ENCODE results near the gene GLIS2. TPM values are rescaled to one million over a fixed set of nuclear protein-coding genes. Genes with fewer than 3 reads are reported as not detected.

GLIS2 gene
- total RNA-seq, 1 experiment from 2014 or later = 18.2 TPM

DNA sequence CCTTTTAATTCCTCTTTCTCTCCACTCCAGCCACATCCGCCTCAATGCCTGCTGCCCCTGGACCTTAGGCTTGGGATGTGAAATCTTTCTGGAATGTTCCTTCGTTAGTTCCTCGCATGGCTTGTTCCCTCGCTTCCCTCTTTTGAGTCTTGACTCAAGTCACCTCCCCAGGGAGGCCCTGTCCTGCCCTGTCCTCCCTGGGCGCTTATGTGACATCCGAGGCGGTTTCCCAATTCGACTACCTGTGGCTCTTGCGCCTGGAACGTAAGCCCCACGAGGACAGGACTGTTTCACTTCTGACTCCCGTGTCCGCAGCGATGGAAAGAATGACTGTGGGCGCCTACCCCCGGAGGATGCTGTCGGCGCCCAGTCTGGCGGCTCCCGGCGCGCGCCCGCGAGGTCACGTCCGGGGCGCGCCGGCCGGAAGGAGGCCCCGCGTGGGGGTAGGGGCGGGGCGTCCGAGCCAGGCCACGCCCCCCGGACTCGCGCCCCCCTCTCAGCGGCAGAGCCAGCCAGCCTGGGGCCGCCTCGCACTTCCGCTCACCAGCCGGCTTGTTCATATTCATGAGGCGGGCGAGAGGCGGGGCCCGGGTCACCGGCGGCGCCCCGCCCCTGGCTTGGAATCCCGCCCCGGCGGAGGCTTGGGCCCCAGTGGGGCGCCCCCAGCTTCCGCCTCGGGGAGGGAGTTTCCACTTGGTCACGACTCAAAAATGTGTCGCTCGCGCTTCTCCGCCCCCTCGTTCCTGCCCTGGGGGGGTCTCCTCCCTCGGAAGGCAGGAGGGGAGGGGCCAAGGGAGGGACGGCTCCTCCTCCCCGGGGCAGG is 8.4 kb upstream of the GLIS2 start:
- ChIA-PET CTCF (interaction anchor here (1.6 to 5.7 kb wide), 4 partner anchors 8 to 97 kb away, joined by 3 to 40 read pairs (median 24); partner anchors contain the start of gene TFAP4), POLR2A (interaction anchor here (2.2 kb wide), 1 partner anchor 10 kb away, joined by 6 read pairs; no protein-coding TSS in a partner anchor), RAD21 (ENCODE audit: low non-redundant PET in 1 of 2, low total read pairs in 2 of 2, uncharacterized antibody in 2 of 2, unreplicated experiment in 2 of 2) (interaction anchor here in 1 of 2 experiments (1.1 kb wide), 1 partner anchor 18 kb away, joined by 4 read pairs; no protein-coding TSS in a partner anchor)
- H3K9ac ChIP-seq (ENCODE audit: low read length) = peak overlapping the region; percentile 77
- peak overlapping the region; percentile 63 to 80 for H3K4me3 ChIP-seq (replicated peaks in 1 of 2; ENCODE audit: low read depth in 1 of 2, low read length in 2 of 2)
- peak overlapping the region; percentile 45 for H3K27ac ChIP-seq (ENCODE audit: low read depth, low read length)
- no peaks in the 10 kb centered on the region for H3K9me3 ChIP-seq (ENCODE audit: control insufficient read depth in 1 of 2, insufficient read depth in 1 of 2, low read depth in 1 of 2, low read length in 2 of 2)
- peaks cover 10% of the 10 kb centered on the region for H3K79me2 ChIP-seq (ENCODE audit: insufficient read depth, low read length)
- H4K20me1 ChIP-seq (ENCODE audit: insufficient read depth) = no peaks in the 10 kb centered on the region
- no TSS peak for BruUV-seq (replicated peaks)
- ATAC-seq (peak; percentile 89), DNase-seq (ENCODE audit: low read depth, low spot score) (peak; percentile 92)
- peaks cover 20 to 44% of the 10 kb centered on the region in 2 experiments for H3K4me1 ChIP-seq (ENCODE audit: control insufficient read depth in 1 of 2, insufficient read depth in 2 of 2, low read length in 2 of 2)
- no peaks in the 10 kb centered on the region for H3K9me2 ChIP-seq (ENCODE audit: insufficient read depth)
- TF ChIP-seq POLR2A (IDR thresholded peaks at IDR 0.05; ENCODE audit: borderline replicate concordance, extremely low read depth, insufficient read depth, insufficient read length) (peak; percentile 27), CEBPB (IDR thresholded peaks at IDR 0.05; ENCODE audit: low read depth) (no peak), ZFX (IDR thresholded peaks at IDR 0.05) (peak; percentile 60; the same call in 1 of the 2 replicates), POLR2AphosphoS5 (IDR thresholded peaks at IDR 0.05; ENCODE audit: low read depth, low read length) (peak; percentile 81), YY1 (IDR thresholded peaks at IDR 0.05; ENCODE audit: extremely low read depth, insufficient replicate concordance, low read depth, low read length) (peak; percentile 15)
- TF ChIP-seq, protein P1, sequence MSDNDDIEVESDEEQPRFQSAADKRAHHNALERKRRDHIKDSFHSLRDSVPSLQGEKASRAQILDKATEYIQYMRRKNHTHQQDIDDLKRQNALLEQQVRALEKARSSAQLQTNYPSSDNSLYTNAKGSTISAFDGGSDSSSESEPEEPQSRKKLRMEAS (IDR thresholded peaks at IDR 0.05) = no peak
- TF ChIP-seq, protein P2, sequence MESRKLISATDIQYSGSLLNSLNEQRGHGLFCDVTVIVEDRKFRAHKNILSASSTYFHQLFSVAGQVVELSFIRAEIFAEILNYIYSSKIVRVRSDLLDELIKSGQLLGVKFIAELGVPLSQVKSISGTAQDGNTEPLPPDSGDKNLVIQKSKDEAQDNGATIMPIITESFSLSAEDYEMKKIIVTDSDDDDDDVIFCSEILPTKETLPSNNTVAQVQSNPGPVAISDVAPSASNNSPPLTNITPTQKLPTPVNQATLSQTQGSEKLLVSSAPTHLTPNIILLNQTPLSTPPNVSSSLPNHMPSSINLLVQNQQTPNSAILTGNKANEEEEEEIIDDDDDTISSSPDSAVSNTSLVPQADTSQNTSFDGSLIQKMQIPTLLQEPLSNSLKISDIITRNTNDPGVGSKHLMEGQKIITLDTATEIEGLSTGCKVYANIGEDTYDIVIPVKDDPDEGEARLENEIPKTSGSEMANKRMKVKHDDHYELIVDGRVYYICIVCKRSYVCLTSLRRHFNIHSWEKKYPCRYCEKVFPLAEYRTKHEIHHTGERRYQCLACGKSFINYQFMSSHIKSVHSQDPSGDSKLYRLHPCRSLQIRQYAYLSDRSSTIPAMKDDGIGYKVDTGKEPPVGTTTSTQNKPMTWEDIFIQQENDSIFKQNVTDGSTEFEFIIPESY (IDR thresholded peaks at IDR 0.05; ENCODE audit: extremely low read depth, insufficient replicate concordance, low read length) = peak; percentile 38
- H2AFZ ChIP-seq (ENCODE audit: low read depth, low read length, poor library complexity, severe bottlenecking) = no peak overlapping the region
- intact Hi-C loops (cut with micrococcal nuclease) = no loop called here
- no peaks in the 10 kb centered on the region for H3K36me3 ChIP-seq (ENCODE audit: control insufficient read depth in 1 of 2, insufficient read depth in 2 of 2, low read length in 2 of 2)
- peak overlapping the region; percentile 78 for H3K4me2 ChIP-seq (ENCODE audit: low read length)
- no peaks in the 10 kb centered on the region for H3K27me3 ChIP-seq (ENCODE audit: insufficient read depth, low read length)
